GM12801 (cell line): ENCODE measurements around the gene GRAMD1C.

ENCODE experiments used
- CTCF ChIP-seq: IDR thresholded peaks from one replicate; pipeline ENCODE4 v1.5.1; 2011; ENCODE audit warnings: control low read depth; ENCODE audit not compliant: insufficient read length; ENCODE audit errors: extremely low read depth

The GRAMD1C gene

DNA sequence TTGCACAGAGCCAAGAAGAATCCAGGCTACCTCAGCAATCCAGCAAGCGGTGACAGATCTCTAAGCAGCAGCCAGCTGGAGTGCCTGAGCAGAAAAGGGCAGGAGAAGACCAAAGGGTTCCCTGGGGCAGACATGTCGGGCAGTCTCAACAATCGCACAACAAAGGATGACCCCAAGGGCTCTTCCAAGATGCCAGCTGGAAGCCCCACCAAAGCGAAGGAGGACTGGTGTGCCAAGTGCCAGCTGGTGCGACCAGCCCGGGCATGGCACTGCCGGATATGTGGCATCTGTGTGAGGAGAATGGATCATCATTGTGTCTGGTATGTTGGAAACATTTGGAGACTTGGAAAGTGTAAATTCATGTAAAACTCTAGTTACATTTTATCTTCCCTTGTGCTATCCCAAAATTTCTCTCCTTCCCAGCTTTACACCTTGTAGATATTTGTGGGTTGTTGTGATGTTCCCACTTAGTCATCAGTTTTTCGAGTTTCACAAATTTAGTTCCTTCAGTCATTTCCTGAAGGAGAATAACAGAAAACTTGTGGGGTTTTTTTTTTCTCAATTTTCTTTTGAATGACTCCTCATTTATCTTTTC, 115.6 kb downstream of the GRAMD1C start:
- TF ChIP-seq CTCF: no peak

- no peak for TF ChIP-seq CTCF
Measured at GRCh38 chr3:113963879-113964278, 125.3 kb downstream of the GRAMD1C start.

DNA sequence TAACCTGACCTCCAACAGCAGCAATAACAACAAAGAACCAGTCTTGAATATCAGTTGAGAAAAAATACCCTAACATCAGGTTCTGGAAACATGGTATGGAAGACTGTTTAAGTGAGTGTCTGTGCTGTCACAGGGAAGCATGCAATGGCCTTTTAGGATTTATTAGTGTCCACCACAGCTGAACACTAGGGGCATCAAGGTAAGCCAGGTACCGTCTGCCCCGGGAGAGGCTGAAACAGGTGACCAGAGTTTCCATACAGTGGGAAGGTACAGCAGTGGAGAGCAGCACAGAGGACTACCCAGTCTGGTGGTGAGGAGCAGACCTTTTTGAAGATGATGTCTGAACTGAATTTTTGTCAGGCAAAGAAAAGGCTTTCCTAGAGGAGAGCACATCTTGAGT, 127.6 kb downstream of the GRAMD1C start:
- no peak for TF ChIP-seq CTCF

GRCh38 chr3:113968986-113969385, 130.4 kb downstream of the GRAMD1C start:
- TF ChIP-seq CTCF: no peak

DNA sequence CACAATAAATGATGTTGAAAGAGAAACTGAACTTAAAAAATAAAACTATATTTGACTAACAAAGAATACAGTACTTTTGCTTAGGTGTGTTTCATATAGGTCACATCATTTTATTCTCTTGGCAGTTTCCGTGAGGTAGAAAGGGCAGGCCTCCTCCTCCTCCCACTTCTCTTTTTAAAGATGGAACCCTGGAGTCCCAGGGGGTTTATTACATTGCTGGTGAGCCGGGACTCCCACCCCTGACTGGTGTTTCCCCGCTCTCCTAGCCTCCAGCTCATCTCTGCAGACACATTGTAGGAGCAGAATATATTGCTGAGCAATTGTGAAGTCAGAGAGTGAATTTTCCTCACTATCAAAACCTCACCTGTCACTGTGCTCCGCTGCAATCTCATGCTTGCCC, 139.2 kb downstream of the GRAMD1C start:
- no peak for TF ChIP-seq CTCF

DNA sequence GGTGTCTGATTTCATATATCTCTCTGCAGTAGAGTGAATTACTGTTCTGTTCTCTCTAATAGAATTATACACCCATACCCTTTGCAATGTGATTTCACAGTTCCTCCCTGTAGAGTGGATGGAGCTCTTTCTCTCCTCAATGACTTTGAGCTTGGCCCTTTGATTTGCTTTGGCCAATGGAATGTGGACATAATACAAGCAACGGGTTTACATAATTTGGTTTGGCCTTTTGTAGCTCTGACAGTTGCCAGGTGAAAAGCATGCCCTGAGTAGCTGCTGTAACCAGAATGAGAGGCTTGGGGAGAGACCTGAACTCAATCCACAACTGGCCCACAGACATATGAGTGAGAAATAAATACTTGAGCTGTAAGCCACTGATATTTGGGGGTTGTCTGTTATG, 141.3 kb downstream of the GRAMD1C start:
- TF ChIP-seq CTCF: no peak

DNA sequence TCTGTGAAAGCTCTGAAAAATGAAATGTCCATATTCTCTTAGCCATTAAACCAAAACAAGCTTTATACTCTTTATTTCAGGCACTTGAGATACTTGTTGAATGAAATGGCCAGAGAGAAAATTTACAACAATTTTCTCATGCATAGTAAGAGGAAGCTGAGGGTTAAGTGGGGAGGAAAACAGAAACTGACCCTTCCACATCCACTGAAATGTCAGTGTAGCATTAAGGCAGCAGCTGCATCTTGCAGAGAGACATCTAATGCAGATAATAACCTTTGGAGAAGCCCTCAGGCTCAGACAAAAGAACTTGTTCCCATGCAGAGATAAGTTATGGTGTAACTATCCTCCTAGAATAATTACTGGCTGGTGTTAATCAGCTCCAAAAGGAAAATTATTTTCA, 143.2 kb downstream of the GRAMD1C start:
- no peak for TF ChIP-seq CTCF
